Hepatocyte (in vitro differentiated cells): ENCODE results near the gene KLC1.

Experiments used
- EZH2 ChIP-seq: fragments of 200-600 bp; sonication (generic); IDR thresholded peaks from 2 replicates; pipeline ENCODE4 v1.6.1; 2016; ENCODE audit warnings: antibody characterized with exemption, mild to moderate bottlenecking, borderline replicate concordance
- EZH2phosphoT487 ChIP-seq: fragments of 200-600 bp; sonication (generic); IDR thresholded peaks from one replicate; pipeline ENCODE4 v1.6.1; 2018; ENCODE audit warnings: antibody characterized with exemption, mild to moderate bottlenecking, low read depth, moderate library complexity; ENCODE audit not compliant: unreplicated experiment, severe bottlenecking
- TF ChIP-seq, protein P1 (sequence below): fragments of 200-600 bp; sonication (generic); IDR thresholded peaks from 2 replicates; pipeline ENCODE4 v1.5.1; 2016; ENCODE audit warnings: antibody characterized with exemption, mild to moderate bottlenecking; ENCODE audit not compliant: poor library complexity

DNA sequence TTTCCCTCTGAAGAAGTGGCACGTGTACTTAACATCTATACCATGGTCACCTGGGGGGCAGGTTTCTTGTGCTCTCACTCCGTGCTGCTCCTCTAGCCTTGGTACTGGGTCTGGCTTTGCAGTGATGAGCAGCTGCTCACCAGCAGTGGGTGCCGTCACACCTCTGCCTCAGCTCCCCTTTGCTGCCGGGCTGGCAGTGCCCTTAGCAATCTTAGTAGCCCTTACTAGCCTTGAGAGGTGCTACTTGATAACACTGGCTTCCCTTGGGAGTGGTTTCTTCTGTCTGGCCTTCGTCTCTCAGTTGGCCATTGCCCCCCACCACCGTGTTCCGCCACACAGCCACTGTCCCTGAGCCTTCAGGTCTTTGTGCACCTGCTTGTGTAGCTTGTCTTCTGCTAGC, 22.6 kb downstream of the KLC1 start:
- TF ChIP-seq, protein P1, sequence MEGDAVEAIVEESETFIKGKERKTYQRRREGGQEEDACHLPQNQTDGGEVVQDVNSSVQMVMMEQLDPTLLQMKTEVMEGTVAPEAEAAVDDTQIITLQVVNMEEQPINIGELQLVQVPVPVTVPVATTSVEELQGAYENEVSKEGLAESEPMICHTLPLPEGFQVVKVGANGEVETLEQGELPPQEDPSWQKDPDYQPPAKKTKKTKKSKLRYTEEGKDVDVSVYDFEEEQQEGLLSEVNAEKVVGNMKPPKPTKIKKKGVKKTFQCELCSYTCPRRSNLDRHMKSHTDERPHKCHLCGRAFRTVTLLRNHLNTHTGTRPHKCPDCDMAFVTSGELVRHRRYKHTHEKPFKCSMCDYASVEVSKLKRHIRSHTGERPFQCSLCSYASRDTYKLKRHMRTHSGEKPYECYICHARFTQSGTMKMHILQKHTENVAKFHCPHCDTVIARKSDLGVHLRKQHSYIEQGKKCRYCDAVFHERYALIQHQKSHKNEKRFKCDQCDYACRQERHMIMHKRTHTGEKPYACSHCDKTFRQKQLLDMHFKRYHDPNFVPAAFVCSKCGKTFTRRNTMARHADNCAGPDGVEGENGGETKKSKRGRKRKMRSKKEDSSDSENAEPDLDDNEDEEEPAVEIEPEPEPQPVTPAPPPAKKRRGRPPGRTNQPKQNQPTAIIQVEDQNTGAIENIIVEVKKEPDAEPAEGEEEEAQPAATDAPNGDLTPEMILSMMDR, result no peak
- no peak for TF ChIP-seq EZH2
- no peak for TF ChIP-seq EZH2phosphoT487
